WI38 (cell line): ENCODE data around the gene PTGES3L.
"Not testable (repeated sequence)": the region's sequence is repeated elsewhere in the genome, so short reads cannot be mapped to it uniquely, and the experiment has no call there.

Source experiments
- H3K4me3 ChIP-seq: 2 replicates; pipeline ENCODE4 v1.5.1; 2011; ENCODE audit warnings: low read depth, mild to moderate bottlenecking, control low read depth, low read length
- TF ChIP-seq, protein P1 (sequence below): IDR thresholded peaks from 2 replicates; pipeline ENCODE4 v1.5.1; 2012; ENCODE audit warnings: low read depth, mild to moderate bottlenecking, control low read depth, low read length

Gene PTGES3L

DNA sequence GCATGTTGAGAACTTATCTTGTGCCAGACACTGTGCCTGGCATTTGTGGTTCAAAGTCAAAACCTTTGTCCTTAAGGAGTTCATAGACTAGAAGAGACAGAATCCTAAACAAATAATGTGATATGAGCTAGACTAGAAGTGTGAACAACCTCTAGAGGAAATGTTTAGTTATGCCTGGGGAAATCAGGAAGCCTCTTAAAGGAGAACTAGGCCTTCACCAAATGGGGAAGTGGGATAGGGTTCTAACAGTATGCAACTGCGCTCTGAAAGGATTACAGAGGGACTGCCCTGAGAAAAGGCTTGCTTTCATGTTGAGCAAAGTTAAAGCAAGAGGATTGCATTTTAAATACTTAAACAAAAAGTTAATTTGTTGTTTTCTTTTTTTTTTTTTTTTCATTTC, 5.3 kb upstream of the PTGES3L start:
- no peak overlapping the region for H3K4me3 ChIP-seq
- TF ChIP-seq, protein P1, sequence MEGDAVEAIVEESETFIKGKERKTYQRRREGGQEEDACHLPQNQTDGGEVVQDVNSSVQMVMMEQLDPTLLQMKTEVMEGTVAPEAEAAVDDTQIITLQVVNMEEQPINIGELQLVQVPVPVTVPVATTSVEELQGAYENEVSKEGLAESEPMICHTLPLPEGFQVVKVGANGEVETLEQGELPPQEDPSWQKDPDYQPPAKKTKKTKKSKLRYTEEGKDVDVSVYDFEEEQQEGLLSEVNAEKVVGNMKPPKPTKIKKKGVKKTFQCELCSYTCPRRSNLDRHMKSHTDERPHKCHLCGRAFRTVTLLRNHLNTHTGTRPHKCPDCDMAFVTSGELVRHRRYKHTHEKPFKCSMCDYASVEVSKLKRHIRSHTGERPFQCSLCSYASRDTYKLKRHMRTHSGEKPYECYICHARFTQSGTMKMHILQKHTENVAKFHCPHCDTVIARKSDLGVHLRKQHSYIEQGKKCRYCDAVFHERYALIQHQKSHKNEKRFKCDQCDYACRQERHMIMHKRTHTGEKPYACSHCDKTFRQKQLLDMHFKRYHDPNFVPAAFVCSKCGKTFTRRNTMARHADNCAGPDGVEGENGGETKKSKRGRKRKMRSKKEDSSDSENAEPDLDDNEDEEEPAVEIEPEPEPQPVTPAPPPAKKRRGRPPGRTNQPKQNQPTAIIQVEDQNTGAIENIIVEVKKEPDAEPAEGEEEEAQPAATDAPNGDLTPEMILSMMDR, result no peak

DNA sequence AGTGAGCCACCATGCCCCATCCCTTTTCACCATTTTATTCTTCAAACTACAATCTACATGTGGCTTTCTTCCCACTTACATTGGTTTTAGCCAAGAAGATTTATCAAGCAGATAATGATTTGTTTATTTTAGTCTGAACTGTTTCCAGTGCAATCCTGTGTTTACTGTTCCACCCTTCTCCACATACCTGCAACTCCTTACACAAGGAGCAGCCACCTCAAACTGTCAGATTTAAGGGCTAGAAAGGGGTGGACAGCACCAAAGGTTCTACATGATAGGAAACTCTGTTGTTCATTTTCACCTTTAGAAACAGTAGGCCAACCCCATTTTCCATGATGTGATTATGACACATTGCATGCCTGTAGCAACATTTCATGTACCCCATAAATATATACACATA, 2.4 kb upstream of the PTGES3L start:
- no peak overlapping the region for H3K4me3 ChIP-seq
- TF ChIP-seq, protein P1, result no peak

DNA sequence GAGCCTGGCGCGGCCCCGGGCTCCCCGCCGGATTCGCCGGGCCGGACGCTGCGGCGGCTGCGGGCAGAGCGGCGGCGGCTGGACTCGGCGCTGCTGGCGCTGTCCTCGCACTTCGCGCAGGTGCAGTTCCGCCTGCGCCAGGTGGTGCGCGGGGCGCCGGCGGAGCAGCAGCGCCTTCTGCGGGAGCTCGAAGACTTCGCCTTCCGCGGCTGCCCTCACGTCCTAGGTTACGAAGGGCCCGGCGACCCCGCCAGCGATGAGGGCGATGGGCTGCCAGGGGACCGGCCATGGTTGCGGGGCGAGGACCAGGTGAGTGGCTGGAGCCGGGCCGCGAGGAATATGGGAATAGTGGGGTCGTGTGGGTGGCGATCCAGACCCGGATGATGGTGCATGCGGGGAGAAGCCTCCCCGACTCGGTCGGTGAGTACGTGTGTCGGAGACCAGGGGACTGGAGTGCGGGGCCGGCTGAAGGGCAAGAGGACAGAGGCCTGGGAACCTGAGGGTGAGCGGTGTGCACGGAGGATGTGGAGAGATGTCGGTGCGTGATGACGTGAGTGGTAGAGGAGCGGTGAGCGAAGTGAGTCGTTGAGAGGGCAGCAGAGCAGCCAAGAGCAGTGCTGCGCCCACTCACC, 1.0 kb upstream of the PTGES3L start:
- TF ChIP-seq, protein P1, result no peak
- H3K4me3 ChIP-seq, result peak overlapping the region; percentile 86

DNA sequence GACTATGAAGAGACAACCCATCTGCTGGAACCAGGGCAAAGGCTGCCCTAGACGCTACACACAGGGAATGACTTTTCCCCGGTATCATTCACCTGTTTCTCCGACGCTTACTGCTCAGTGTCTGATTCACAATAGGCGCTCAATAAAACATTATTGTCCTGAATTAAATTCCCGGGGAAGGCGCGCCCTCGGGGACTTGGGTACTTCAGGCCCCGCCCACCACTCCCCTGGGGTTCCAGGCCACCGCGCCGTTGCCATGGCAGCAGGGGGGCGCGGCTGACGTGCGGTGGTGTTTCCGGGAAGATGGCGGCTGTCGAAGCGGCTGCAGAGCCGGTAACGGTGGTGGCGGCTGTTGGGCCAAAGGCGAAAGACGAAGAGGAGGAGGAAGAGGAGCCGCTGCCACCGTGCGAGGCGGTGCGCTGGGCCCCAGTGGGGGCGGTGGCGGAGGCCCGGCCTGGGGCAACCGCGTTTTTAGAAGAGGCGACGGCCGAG, 440 bp upstream of the PTGES3L start, which contains the start of gene RUNDC1:
Gene RUNDC1, plus strand, starts transcription at position 292 of the 492 bp plus-strand sequence. Its CDS starts 12 bp downstream, at position 304.
- TF ChIP-seq, protein P1, result no peak
- H3K4me3 ChIP-seq, result peak within 1 kb of the TSS; percentile 86

DNA sequence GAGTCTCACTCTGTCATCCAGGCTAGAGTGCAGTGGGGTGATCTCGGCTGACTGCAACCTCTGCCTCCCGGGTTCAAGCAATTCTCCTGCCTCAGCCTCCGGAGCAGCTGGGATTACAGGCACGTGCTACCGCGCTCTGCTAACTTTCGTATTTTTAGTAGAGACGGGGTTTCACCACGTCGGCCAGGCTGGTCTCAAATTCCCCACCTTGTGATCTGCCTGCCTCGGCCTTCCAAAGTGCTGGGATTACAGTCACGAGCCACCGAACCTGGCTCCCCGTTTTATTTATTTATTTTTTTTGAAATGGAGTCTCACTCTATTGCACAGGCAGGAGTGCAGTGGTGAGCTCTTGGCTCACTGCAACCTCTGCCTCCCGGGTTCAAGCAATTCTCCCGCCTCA, 4.2 kb downstream of the PTGES3L start:
- not testable (repeated sequence) for H3K4me3 ChIP-seq

DNA sequence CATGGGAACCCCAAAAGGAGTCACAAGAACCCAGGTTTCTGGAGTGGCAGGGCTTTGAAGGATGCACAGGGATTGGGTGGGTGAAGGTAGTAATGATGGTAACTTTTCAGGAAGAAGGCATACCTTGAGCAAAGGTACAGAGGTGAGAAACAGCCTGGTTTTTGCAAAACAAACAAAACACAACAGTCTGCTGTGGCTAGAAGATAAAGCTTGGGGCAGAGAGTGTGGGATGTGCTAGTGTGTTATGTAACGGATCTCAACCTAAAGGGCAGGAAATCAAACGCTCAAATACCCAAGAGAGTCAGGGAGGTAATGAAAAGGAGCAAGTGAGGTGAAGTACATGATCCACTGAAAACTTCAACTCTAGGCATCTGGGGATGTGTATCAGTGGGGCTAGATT, 4.6 kb downstream of the PTGES3L start:
- TF ChIP-seq, protein P1, result no peak
- no peak overlapping the region for H3K4me3 ChIP-seq

DNA sequence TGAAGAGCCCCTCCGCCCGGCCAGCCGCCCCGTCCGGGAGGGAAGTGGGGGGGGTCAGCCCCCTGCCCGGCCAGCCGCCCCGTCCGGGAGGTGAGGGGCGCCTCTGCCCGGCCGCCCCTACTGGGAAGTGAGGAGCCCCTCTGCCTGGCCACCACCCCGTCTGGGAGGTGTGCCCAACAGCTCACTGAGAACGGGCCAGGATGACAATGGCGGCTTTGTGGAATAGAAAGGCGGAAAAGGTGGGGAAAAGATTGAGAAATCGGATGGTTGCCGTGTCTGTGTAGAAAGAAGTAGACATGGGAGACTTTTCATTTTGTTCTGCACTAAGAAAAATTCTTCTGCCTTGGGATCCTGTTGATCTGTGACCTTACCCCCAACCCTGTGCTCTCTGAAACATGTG, 6.6 kb downstream of the PTGES3L start:
- H3K4me3 ChIP-seq, result not testable (repeated sequence)

DNA sequence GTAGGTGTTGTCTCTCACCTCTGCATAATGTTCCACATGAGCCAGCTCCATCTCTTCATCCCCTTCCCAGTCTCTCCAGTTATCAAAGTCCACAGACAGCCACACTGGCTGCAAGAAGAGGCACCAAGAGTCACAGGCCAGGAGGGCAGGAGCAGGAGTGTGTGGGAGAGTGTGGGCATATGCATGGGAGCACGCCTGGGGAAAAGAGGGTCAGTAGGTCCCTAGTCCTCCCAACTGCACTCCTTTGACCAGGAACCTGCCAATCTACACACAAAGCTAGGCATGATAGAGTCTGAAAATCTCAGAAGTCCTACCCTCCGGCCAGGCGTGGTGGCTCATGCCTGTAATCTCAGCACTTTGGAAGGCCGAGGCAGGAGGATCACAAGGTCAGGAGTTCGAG, 8.3 kb downstream of the PTGES3L start:
- H3K4me3 ChIP-seq, result no peak overlapping the region
- TF ChIP-seq, protein P1, result no peak
